OCI-LY7 (cell line): Measurements from ENCODE around the gene RRP12.

ENCODE experiments used
- CTCF ChIP-seq: fragments of 200-600 bp; sonication (generic); conservative IDR thresholded peaks from 2 replicates; pipeline ENCODE4 v1.5.1; 2014; ENCODE audit warnings: mild to moderate bottlenecking, antibody characterized with exemption, low read length, moderate library complexity, mixed read lengths
- EZH2phosphoT487 ChIP-seq: fragments of 200-600 bp; sonication (generic); IDR thresholded peaks from 2 replicates; pipeline ENCODE4 v1.6.1; 2018; ENCODE audit warnings: low read depth, borderline replicate concordance, mild to moderate bottlenecking, mixed run types, antibody characterized with exemption, low read length, moderate library complexity, mixed read lengths

DNA sequence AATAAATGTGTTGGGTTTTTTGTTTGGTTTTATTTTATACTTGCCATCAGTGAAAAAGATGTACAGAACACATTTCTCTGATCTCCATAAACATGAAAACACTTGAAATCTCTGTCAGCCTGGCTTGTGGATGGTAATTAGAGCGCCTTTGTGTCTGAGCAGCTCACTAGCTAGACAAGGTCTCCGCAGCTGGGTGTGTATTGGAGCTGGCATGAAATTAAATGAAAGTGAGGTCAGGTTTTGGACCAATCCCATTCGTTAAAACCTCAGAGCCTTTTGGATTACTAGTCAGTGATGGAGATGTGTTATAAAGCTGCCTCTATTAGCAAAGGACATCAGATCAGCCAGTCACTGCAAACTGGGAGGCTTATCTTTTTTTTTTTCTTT lies 79.3 kb downstream of the RRP12 start:
- TF ChIP-seq CTCF (no peak), EZH2phosphoT487 (no peak)
